ENCODE results near the gene ADAMTS6. TPM values are rescaled to one million over a fixed set of nuclear protein-coding genes. Genes with fewer than 3 reads are reported as not detected.

Gene ADAMTS6
- total RNA-seq, 2 experiments from 2014 or later, result 1.1 to 1.9 TPM

- Mint-ChIP-seq H3K4me3 (no peak overlapping the region), H3K27me3 (no peaks in the 10 kb centered on the region), H3K36me3 (ENCODE audit: low read depth) (peaks cover 6% of the 10 kb centered on the region), H3K4me1 (ENCODE audit: low read depth) (no peaks in the 10 kb centered on the region), H3K9me3 (peaks cover 29% of the 10 kb centered on the region), H3K27ac (no peak overlapping the region)
- CTCF ChIA-PET, result no interaction called here
- no peak for ATAC-seq
- TF ChIP-seq CTCF (IDR thresholded peaks at IDR 0.05), result no peak
- DNase-seq, result no peak
- intact Hi-C loops (cut with micrococcal nuclease), result no loop called here
- POLR2A ChIA-PET, result no interaction called here
These were observed 139.9 kb downstream of the ADAMTS6 start for GRCh38 chr5:65341835-65342234.

- intact Hi-C loops (cut with micrococcal nuclease), result no loop called here
- DNase-seq (no peak), ATAC-seq (no peak)
- peaks cover 6% of the 10 kb centered on the region for H3K36me3 Mint-ChIP-seq (ENCODE audit: low read depth)
- peaks cover 29% of the 10 kb centered on the region for H3K9me3 Mint-ChIP-seq
- H3K4me3 Mint-ChIP-seq, result no peak overlapping the region
- H3K27me3 Mint-ChIP-seq, result no peaks in the 10 kb centered on the region
- H3K27ac Mint-ChIP-seq, result no peak overlapping the region
- POLR2A ChIA-PET, result no interaction called here
- CTCF ChIA-PET, result no interaction called here
- TF ChIP-seq CTCF (IDR thresholded peaks at IDR 0.05), result no peak
- H3K4me1 Mint-ChIP-seq (ENCODE audit: low read depth), result no peaks in the 10 kb centered on the region
These were observed 143.0 kb downstream of the ADAMTS6 start for GRCh38 chr5:65338606-65339151.

GRCh38 chr5:65334077-65334476, 147.6 kb downstream of the ADAMTS6 start:
- TF ChIP-seq CTCF (IDR thresholded peaks at IDR 0.05), result no peak
- Mint-ChIP-seq H3K4me3 (no peak overlapping the region), H3K27me3 (no peaks in the 10 kb centered on the region), H3K36me3 (ENCODE audit: low read depth) (no peaks in the 10 kb centered on the region), H3K4me1 (ENCODE audit: low read depth) (no peaks in the 10 kb centered on the region), H3K9me3 (peaks cover 1% of the 10 kb centered on the region), H3K27ac (no peak overlapping the region)
- POLR2A ChIA-PET, result no interaction called here
- DNase-seq (no peak), ATAC-seq (no peak)
- CTCF ChIA-PET, result no interaction called here
- intact Hi-C loops (cut with micrococcal nuclease), result no loop called here

GRCh38 chr5:65332591-65332990, 149.1 kb downstream of the ADAMTS6 start:
- POLR2A ChIA-PET, result no interaction called here
- H3K9me3 Mint-ChIP-seq, result no peaks in the 10 kb centered on the region
- H3K4me1 Mint-ChIP-seq (ENCODE audit: low read depth), result no peaks in the 10 kb centered on the region
- intact Hi-C loops (cut with micrococcal nuclease), result no loop called here
- H3K4me3 Mint-ChIP-seq, result no peak overlapping the region
- DNase-seq (no peak), ATAC-seq (no peak)
- no peak for TF ChIP-seq CTCF (IDR thresholded peaks at IDR 0.05)
- CTCF ChIA-PET, result no interaction called here
- H3K27ac Mint-ChIP-seq, result no peak overlapping the region
- no peaks in the 10 kb centered on the region for H3K36me3 Mint-ChIP-seq (ENCODE audit: low read depth)
- H3K27me3 Mint-ChIP-seq, result no peaks in the 10 kb centered on the region

GRCh38 chr5:65329266-65329665, 152.5 kb downstream of the ADAMTS6 start:
- Mint-ChIP-seq H3K4me3 (no peak overlapping the region), H3K9me3 (no peaks in the 10 kb centered on the region), H3K27ac (no peak overlapping the region), H3K36me3 (ENCODE audit: low read depth) (no peaks in the 10 kb centered on the region), H3K27me3 (no peaks in the 10 kb centered on the region), H3K4me1 (ENCODE audit: low read depth) (no peaks in the 10 kb centered on the region)
- no peak for TF ChIP-seq CTCF (IDR thresholded peaks at IDR 0.05)
- POLR2A ChIA-PET, result no interaction called here
- ATAC-seq (no peak), DNase-seq (no peak)
- intact Hi-C loops (cut with micrococcal nuclease), result no loop called here
- CTCF ChIA-PET, result no interaction called here
